SIG-M5 (cell line): Measurements from ENCODE around the gene APBB1IP.

Source experiments
- DNase-seq: peaks from one replicate; lab custom pipeline; 2025; lab: John Stamatoyannopoulos, UW

Gene APBB1IP

GRCh38 chr10:26507441-26507840, 69.3 kb downstream of the APBB1IP start:
- DNase-seq = no peak

DNA sequence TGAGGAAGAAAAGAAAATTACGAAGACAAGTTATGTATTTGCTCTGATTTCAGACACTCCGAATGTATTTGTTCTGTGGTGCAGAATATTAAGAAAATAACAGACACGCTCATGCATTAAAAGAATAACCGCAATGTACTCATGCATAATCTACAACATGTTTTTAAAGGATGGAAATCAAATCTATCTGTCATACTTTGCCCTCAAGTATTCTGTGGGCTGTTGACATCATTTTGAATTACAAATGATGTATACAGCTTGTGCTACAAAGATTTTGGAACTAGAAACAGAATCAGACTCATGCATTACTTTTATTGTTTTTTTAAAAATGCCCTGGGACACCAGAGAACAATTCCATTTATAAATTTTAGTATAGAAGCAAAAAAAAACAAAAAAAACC, 69.9 kb downstream of the APBB1IP start:
- DNase-seq = no peak

DNA sequence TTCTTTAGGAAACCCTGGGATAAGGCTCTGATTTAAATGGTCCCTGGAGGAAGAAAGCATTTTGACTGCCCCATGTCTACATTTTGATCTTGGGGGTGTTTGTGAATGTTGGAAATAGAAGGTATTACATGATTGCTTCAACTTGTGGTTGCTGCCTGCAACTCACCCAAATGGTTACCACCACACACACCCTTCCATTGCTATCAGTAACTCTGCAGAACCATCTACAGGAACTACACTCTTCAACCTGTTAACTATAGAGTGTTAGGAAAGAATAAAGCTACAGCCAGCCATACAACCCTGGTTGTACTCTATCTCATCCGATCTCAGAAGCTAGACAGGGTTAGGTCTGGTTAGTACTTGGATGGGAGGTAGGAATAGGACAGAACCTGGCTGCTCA, 71.2 kb downstream of the APBB1IP start:
- no peak for DNase-seq

GRCh38 chr10:26513101-26513500, 75.0 kb downstream of the APBB1IP start:
- no peak for DNase-seq

DNA sequence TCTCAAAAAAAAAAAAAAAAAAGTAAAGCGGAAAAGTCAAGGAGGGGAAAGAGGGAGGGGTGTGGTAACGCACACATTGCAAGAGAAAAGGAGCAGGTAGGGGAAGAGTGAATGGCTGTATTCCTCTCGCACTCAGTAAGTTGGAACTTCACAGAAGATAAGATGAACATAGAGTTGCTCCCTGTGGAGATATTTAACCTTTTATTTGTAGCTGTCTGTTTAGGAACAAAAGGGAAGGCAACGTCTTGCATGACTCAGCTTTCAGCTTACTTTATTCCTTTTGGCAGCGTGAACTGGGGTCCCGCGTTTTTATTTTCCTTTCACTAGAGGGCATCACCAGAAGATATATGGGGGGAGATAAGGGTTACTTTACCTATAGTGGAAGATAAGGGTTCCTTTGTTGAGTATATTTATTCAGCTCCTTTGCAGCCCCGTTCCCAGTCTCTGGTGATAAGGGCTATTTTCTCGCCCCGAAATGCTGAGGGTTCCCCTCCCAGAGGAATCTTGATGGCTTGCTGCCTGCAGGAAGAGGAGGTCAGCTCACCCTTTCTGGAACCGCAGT, 78.5 kb downstream of the APBB1IP start:
- DNase-seq = no peak

DNA sequence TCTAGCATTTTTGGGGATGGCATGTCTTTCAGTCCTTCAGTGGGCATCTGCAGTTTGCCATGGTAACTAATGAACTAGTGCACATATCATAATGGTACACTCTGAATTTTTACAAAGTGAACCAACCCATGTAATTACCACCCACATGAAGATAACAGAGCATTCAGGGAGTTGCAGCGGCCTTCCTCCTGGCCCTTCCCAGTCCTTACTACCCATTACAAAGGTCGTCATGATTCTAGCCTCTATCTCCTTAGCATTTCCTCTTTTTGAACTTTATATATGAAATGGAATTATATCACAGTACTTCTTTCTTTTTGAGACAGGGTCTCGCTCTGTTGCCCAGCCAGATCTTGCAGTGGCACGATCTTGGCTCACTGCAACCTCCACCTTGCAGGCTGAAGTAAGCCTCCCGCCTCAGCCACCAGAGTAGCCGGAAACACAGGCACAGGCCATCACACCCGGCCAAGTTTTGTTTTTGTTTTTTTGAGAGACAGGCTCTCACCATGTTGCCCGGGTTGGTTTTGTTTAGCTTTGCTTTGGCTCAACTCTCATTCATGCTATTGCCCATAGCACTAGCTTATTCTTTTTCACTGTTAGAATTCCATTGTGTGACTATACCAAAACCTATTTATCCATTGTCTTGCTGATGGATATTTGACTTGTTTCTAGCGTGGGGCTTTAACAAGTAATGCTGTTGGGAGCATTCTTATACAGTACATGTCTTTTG, 79.2 kb downstream of the APBB1IP start:
- DNase-seq = no peak

- no peak for DNase-seq
Observed at GRCh38 chr10:26519803-26520202, 81.7 kb downstream of the APBB1IP start.

GRCh38 chr10:26520575-26520974, 82.4 kb downstream of the APBB1IP start:
- DNase-seq = no peak

DNA sequence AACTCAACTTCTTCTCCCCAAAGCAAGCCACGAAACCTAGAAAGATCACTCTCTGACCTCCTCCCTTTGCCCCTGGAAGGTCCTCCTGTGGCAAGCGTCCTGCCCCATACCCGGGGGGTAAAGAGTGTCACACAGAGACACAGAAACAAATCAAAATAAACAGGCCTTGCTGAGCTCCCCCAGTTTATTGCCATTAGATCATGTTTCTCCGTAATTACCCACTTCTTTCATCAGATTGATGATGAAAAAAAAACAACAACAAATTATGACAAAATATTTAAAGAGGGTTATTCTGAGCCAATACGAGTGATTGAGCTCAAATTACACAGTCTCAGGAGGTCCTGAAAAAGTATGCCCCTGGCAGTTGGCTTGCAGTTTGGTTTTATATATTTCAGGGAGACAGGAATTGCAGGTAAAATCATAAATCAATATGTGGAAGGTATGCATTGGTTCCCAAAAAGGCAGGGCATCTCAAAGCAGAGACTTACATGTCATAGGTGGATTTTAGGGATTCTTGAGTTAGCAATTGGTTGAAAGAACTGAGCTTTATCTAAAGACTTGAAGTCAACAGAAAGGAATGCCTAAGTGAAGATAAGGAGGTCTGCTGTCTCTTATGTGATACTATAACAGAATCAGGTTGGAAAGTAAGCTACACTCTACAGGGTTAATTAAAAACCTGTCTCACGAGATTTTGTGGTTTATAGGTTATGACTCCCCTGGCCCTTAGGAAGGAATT, 86.2 kb downstream of the APBB1IP start:
- DNase-seq = no peak

DNA sequence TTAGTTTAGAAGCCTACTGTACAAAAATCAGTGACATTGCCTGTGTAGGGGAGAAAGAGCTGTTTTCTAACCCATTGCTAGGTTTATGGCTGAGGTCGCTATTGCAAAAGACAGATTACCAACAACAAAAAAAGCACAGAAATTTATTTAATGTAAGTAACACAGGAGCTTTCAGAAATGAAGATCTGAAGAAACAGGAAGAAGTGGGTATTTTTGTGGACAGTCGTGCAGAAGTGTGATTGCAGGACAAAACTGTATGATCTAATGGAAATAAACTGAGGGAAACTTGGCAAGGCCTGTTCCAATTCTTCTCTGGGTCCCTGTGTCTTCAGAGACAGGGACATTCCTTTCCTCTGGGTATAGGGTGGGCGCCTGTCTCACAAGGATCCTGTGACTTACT, 87.4 kb downstream of the APBB1IP start:
- no peak for DNase-seq

DNA sequence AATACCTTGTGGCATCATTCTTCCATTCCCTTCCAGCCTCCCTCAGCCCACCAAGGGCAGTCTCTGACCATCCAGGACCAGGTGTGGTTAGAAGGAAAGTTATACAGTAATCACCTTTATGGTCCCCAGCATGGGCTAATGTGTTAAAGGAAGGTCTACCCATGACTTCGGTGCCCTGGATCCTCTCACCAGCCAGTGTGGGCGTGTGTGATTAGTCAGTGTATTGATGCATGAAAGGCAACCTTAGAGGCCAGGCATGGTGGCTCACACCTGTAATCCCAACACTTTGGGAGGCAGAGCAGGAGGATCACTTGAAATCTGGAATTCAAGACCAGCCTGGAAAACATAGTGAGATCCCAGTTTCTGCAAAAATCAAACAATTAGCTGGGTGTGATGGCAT, 88.9 kb downstream of the APBB1IP start:
- DNase-seq = no peak

- no peak for DNase-seq
Observed at GRCh38 chr10:26528048-26528447, 89.9 kb downstream of the APBB1IP start.

GRCh38 chr10:26528715-26529393, 90.7 kb downstream of the APBB1IP start:
- DNase-seq = no peak

GRCh38 chr10:26534384-26534783, 96.2 kb downstream of the APBB1IP start:
- DNase-seq = no peak

DNA sequence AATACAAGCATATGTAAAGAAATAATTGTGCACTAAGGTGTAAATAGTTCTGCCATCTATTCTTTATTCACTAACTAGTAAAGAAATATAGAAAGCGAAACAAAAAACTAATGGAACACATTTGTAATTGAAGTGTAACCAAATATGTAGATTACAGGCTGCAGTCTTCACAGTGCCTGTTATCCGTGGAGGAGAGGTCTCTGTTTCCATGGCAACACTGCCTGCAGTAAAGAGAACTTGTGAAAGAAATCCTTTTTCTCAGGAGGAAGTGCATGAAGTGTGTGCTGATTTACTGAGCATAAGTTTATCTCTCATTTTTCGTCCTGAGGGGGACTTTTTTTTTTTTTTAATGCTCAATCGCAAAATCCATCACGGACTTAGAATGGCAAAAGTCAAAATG, 102.5 kb downstream of the APBB1IP start:
- DNase-seq = no peak

- DNase-seq = no peak
Observed at GRCh38 chr10:26543567-26544306, 105.6 kb downstream of the APBB1IP start.

DNA sequence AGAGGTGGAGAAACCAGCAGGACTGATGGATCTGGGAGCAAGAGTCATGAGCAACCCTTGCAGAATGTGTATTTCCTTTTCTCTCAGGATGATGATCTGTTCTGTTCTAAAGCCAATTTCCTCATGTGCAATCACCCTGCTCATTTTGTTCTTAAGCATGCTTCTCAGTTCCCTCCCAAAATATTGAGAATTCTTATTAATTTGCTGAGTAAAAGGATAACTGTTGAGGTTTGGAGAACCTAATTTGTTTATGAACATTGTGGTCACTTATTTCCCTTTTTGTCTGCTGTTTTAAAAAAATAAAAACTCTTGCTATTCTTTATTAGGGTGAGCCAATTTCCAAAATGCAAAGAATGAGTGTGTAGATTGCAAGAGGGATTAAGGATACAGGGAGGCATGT, 106.8 kb downstream of the APBB1IP start:
- DNase-seq = no peak

GRCh38 chr10:26550774-26551526, 112.8 kb downstream of the APBB1IP start:
- DNase-seq = no peak

DNA sequence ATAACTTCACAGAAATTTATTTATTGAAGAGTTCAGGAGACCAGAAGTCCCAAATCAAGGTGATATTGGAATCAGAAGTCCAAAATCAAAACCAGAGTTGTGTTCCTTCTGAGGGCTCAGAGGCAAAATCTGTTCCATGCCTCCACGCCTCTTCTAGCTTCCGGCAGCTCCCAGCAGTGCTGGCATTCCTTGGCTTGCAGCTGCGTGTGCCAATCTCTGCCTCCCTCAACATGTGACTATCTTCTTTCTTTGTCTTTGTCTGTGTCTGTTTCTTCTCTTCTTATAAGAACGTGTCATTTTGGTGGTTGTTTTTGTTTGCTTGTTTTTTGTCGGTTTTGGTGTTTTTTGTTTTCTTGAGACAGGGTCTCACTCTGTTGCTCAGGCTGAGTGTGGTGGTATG, 116.1 kb downstream of the APBB1IP start:
- DNase-seq = no peak

DNA sequence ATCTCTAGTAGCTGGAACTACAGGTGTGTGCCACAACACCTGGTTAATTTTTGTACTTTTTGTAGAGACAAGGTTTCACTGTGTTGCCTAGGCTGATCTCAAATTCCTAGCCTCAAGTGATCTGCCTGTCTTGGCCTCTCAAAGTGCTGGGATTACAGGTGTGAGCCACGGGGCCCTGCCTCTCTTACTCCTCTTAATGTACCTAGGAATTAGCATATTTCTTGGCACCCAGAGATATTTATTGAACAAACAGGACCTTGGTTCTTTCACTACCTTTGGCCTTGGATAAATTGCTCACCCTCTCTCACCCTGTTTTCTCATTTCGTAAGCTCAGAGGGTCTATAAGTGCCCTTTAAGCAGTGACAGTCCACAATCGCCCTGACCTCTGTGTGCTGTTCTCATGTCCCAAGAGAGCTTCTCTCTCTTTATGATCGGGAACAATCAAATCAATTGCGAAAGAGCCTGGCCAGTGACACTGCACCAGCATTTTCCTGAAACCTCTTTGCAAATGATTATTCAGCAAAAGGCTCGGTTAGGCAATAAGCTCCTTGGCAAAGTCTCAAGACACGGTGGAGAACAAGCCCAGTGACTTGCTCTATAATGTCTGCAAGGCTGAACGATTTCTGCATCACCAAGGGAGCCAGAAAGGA, 117.7 kb downstream of the APBB1IP start:
- no peak for DNase-seq
